ENCODE data around the gene ULK2. TPM values are rescaled to one million over a fixed set of nuclear protein-coding genes. Genes with fewer than 3 reads are reported as not detected.

The ULK2 gene
- total and polyA plus RNA-seq, 2 of the 13 experiments (the other 11 are each of a cell fraction or from before 2014, with no cell fraction given): 0.01 TPM; not detected in 1

GRCh38 chr17:19753661-19754463 is 113.9 kb downstream of the ULK2 start:
- Histone ChIP-seq H3K36me3 (replicated peaks in 1 of 2; ENCODE audit: control insufficient read depth in 1 of 2, insufficient read depth in 2 of 2, low read length in 2 of 2) (no peaks in the 10 kb centered on the region), H3K4me2 (ENCODE audit: low read depth, low read length) (no peak overlapping the region), H3K4me3 (replicated peaks in 1 of 3; ENCODE audit: insufficient read depth in 1 of 3, low read depth in 2 of 3, low read length in 3 of 3) (no peak overlapping the region), H3K9me3 (ENCODE audit: low read length) (no peaks in the 10 kb centered on the region), H2AFZ (ENCODE audit: low read length) (no peak overlapping the region), H3K79me2 (ENCODE audit: insufficient read depth, low read length) (no peaks in the 10 kb centered on the region), H3K27me3 (ENCODE audit: control insufficient read depth in 1 of 2, insufficient read depth in 2 of 2, low read length in 2 of 2) (no peaks in the 10 kb centered on the region), H3K4me1 (ENCODE audit: insufficient read depth, low read length) (peaks cover 42% of the 10 kb centered on the region), H4K20me1 (ENCODE audit: insufficient read depth, low read length) (no peaks in the 10 kb centered on the region), H3K27ac (ENCODE audit: extremely low read length, insufficient read depth, low read length) (no peak overlapping the region), H3K9ac (ENCODE audit: insufficient read depth, low read depth, low read length) (no peak overlapping the region)
- ATAC-seq (peak; percentile 43; the same call in 1 of the 3 replicates), FAIRE-seq (no peak), DNase-seq (ENCODE audit: low spot score) (no peak)
- in situ Hi-C loops (cut with HindIII; ENCODE audit: extremely low pct_ligation_motif_present, low pct_unique_long_range_greater_than_20kb) (no loop called here), intact Hi-C loops (cut with micrococcal nuclease; ENCODE audit: unreplicated experiment) (no loop called here)
- no TSS peak for BruUV-seq (replicated peaks)
- 90% methylated on average over 12 of the region's 12 CpGs for WGBS (ENCODE audit: low lambda C conversion rate)
- ChIA-PET POLR2A (no interaction called here), CTCF (ENCODE audit: low intra/inter-chr PET ratio, low total read pairs) (no interaction called here)
- peak; percentile 51 for TF ChIP-seq CTCF (CRISPR knock-in tag; IDR thresholded peaks at IDR 0.05)
- TF ChIP-seq SMC3 (IDR thresholded peaks at IDR 0.05; ENCODE audit: low read length): 0 out of 2 replicates have a peak, but pooled peaks have one; percentile 8
- TF ChIP-seq RAD21 (CRISPR knock-in tag; IDR thresholded peaks at IDR 0.05): 0 out of 2 replicates have a peak, but pooled peaks have one; percentile 16
- no peak for TF ChIP-seq HIVEP1 (CRISPR knock-in tag; IDR thresholded peaks at IDR 0.05)
- no peak for TF ChIP-seq ZZZ3 (CRISPR knock-in tag; IDR thresholded peaks at IDR 0.05; ENCODE audit: borderline replicate concordance)
- no peak for TF ChIP-seq SIX4 (CRISPR knock-in tag; IDR thresholded peaks at IDR 0.05)
- peak; percentile 42 for TF ChIP-seq STAG1 (CRISPR knock-in tag; IDR thresholded peaks at IDR 0.05)
- peak; percentile 79; the same call in 1 of the 2 replicates for TF ChIP-seq HNRNPL (IDR thresholded peaks at IDR 0.05; ENCODE audit: low read depth, low read length)

Data from HepG2 (cell line).